HG02938 (cell line): ENCODE measurements around the gene CDC42BPA.
"Not testable (repeated sequence)": the region's sequence is repeated elsewhere in the genome, so short reads cannot be mapped to it uniquely, and the experiment has no call there.

Experiments
- ATAC-seq: cut with Tn5 transposase; IDR thresholded peaks from one replicate; pipeline ENCODE4 v1.9.1; 2021; ENCODE audit warnings: mild to moderate bottlenecking, moderate library complexity; ENCODE audit not compliant: unreplicated experiment

CDC42BPA gene

GRCh38 chr1:227318016-227318852 lies at the start of gene CDC42BPA:
Gene CDC42BPA, minus strand, starts transcription at chr1:227318492. Its CDS starts 1,310 bp downstream, at chr1:227317182.
- ATAC-seq, result no peak

- no peak for ATAC-seq
Observed at GRCh38 chr1:227368009-227368408, 49.7 kb upstream of the CDC42BPA start.

GRCh38 chr1:227365473-227366431 lies 47.5 kb upstream of the CDC42BPA start:
- no peak for ATAC-seq

GRCh38 chr1:227364657-227365056 lies 46.4 kb upstream of the CDC42BPA start:
- no peak for ATAC-seq

GRCh38 chr1:227363825-227364224 lies 45.5 kb upstream of the CDC42BPA start:
- no peak for ATAC-seq

- no peak for ATAC-seq
Observed at GRCh38 chr1:227362039-227362438, 43.7 kb upstream of the CDC42BPA start.

- no peak for ATAC-seq
Observed at GRCh38 chr1:227357927-227358302, 39.6 kb upstream of the CDC42BPA start.

- ATAC-seq, result no peak
Observed at GRCh38 chr1:227357171-227357926, 39.1 kb upstream of the CDC42BPA start.

GRCh38 chr1:227356620-227357146 lies 38.4 kb upstream of the CDC42BPA start:
- no peak for ATAC-seq

- no peak for ATAC-seq
Observed at GRCh38 chr1:227355542-227356245, 37.4 kb upstream of the CDC42BPA start.

GRCh38 chr1:227353186-227353585 lies 34.9 kb upstream of the CDC42BPA start:
- no peak for ATAC-seq

GRCh38 chr1:227352164-227352563 lies 33.9 kb upstream of the CDC42BPA start:
- not testable (repeated sequence) for ATAC-seq

GRCh38 chr1:227351443-227351842 lies 33.2 kb upstream of the CDC42BPA start:
- ATAC-seq, result no peak

GRCh38 chr1:227349967-227350366 lies 31.7 kb upstream of the CDC42BPA start:
- no peak for ATAC-seq

GRCh38 chr1:227343727-227344551 lies 25.6 kb upstream of the CDC42BPA start:
- ATAC-seq, result no peak

GRCh38 chr1:227343206-227343605 lies 24.9 kb upstream of the CDC42BPA start:
- no peak for ATAC-seq

- no peak for ATAC-seq
Observed at GRCh38 chr1:227342075-227342829, 24.0 kb upstream of the CDC42BPA start.

GRCh38 chr1:227336136-227336535 lies 17.8 kb upstream of the CDC42BPA start:
- not testable (repeated sequence) for ATAC-seq
